ENCODE measurements around the gene F7. TPM values are rescaled to one million over a fixed set of nuclear protein-coding genes. Genes with fewer than 3 reads are reported as not detected.

The F7 gene
- total and polyA plus RNA-seq, 2 donors (not counting 3 experiments of a cell fraction or from before 2014, with no cell fraction given): not detected

- no TSS peak for BruUV-seq (replicated peaks)
- intact Hi-C loops (cut with micrococcal nuclease) (no loop called here), dilution Hi-C loops (cut with MboI; ENCODE audit: extremely low pct_ligation_motif_present, low sequenced_read_pairs) (no loop called here)
- Histone ChIP-seq H3K27me3 (ENCODE audit: control insufficient read depth in 2 of 2, insufficient read depth in 2 of 2, low read length in 2 of 2) (peaks cover 17 to 22% of the 10 kb centered on the region in 2 experiments), H4K20me1 (replicated peaks; ENCODE audit: control insufficient read depth, extremely low read depth, insufficient read depth, low read length) (no peaks in the 10 kb centered on the region), H3K4me3 (replicated peaks in 1 of 3; ENCODE audit: insufficient read depth in 1 of 3, low read depth in 1 of 3, low read length in 3 of 3) (no peak overlapping the region), H3K27ac (ENCODE audit: insufficient read depth, low read depth, low read length) (no peak overlapping the region), H3K9me1 (replicated peaks; ENCODE audit: control insufficient read depth, extremely low read depth, insufficient read depth, low read length) (no peaks in the 10 kb centered on the region), H2AFZ (ENCODE audit: low read depth, low read length) (no peak overlapping the region), H3K36me3 (ENCODE audit: control insufficient read depth in 2 of 2, extremely low read depth in 1 of 2, insufficient read depth in 2 of 2, low read length in 2 of 2) (no peaks in the 10 kb centered on the region), H3K4me1 (ENCODE audit: control insufficient read depth, extremely low read depth, insufficient read depth, low read length) (no peaks in the 10 kb centered on the region), H3K9ac (replicated peaks; ENCODE audit: extremely low read depth, insufficient read depth, low read length) (no peak overlapping the region), H3K4me2 (ENCODE audit: insufficient read depth, low read length) (no peak overlapping the region), H3K9me3 (replicated peaks; ENCODE audit: control insufficient read depth, insufficient read depth, low read length) (no peaks in the 10 kb centered on the region), H3K79me2 (ENCODE audit: control insufficient read depth, insufficient read depth, low read length) (no peaks in the 10 kb centered on the region)
- TF ChIP-seq FOS (IDR thresholded peaks at IDR 0.05; ENCODE audit: borderline replicate concordance, insufficient read depth, low read length): no peak
- DNase-seq (ENCODE audit: low read depth, low spot score) (no peak), FAIRE-seq (no peak)
- CTCF ChIA-PET: interaction anchor here (1.0 kb wide), 1 partner anchor 11 kb away, joined by 4 read pairs; no protein-coding TSS in a partner anchor
- POLR2A ChIA-PET: no interaction called here
These were observed 7.6 kb downstream of the F7 start for GRCh38 chr13:113112893-113113845.

DNA sequence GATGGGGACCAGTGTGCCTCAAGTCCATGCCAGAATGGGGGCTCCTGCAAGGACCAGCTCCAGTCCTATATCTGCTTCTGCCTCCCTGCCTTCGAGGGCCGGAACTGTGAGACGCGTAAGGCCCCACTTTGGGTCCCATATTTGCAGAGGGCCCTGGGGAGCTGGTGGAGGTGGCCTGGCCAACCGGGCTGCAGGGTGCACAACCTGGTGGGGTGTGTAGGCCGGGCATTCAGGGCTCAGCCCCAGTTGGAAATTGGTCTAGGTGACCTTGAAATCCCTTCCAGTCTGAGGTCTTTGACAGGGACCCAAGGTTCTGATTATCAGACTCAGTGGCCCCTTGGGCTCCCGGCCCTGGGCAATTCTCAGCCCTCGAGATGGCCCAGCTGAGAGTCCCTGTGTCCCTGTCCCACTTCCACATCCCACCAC lies 8.3 kb downstream of the F7 start:
- TF ChIP-seq POLR2AphosphoS5 (IDR thresholded peaks at IDR 0.05; ENCODE audit: insufficient read depth, low read depth, low read length) (no peak), POLR2A (IDR thresholded peaks at IDR 0.05; ENCODE audit: low read depth, low read length) (no peak), EZH2 (IDR thresholded peaks at IDR 0.05; ENCODE audit: borderline replicate concordance, low read depth, low read length, severe bottlenecking) (no peak), JUN (IDR thresholded peaks at IDR 0.05; ENCODE audit: borderline replicate concordance, insufficient read depth, insufficient read length, low read depth) (no peak), CTCF (IDR thresholded peaks at IDR 0.05; ENCODE audit: extremely low read depth in 1 of 2, insufficient read depth in 1 of 2, low read depth in 1 of 2, low read length in 2 of 2) (no peak), MYC (IDR thresholded peaks at IDR 0.05; ENCODE audit: low read depth, low read length) (no peak), FOS (IDR thresholded peaks at IDR 0.05; ENCODE audit: borderline replicate concordance, insufficient read depth, low read length) (no peak), GATA2 (IDR thresholded peaks at IDR 0.05; ENCODE audit: insufficient read depth, insufficient read length, low read depth, low read length) (no peak)
- TF ChIP-seq, protein P1, sequence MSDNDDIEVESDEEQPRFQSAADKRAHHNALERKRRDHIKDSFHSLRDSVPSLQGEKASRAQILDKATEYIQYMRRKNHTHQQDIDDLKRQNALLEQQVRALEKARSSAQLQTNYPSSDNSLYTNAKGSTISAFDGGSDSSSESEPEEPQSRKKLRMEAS (IDR thresholded peaks at IDR 0.05; ENCODE audit: insufficient read depth, insufficient read length): no peak
- Histone ChIP-seq H3K9ac (replicated peaks; ENCODE audit: extremely low read depth, insufficient read depth, low read length) (no peak overlapping the region), H3K9me3 (replicated peaks; ENCODE audit: control insufficient read depth, insufficient read depth, low read length) (no peaks in the 10 kb centered on the region), H3K4me3 (replicated peaks in 1 of 3; ENCODE audit: insufficient read depth in 1 of 3, low read depth in 1 of 3, low read length in 3 of 3) (no peak overlapping the region), H3K4me2 (ENCODE audit: insufficient read depth, low read length) (no peak overlapping the region), H3K9me1 (replicated peaks; ENCODE audit: control insufficient read depth, extremely low read depth, insufficient read depth, low read length) (no peaks in the 10 kb centered on the region), H3K27me3 (ENCODE audit: control insufficient read depth in 2 of 2, insufficient read depth in 2 of 2, low read length in 2 of 2) (peaks cover 17 to 22% of the 10 kb centered on the region in 2 experiments), H3K4me1 (ENCODE audit: control insufficient read depth, extremely low read depth, insufficient read depth, low read length) (no peaks in the 10 kb centered on the region), H2AFZ (ENCODE audit: low read depth, low read length) (no peak overlapping the region), H3K79me2 (ENCODE audit: control insufficient read depth, insufficient read depth, low read length) (no peaks in the 10 kb centered on the region), H4K20me1 (replicated peaks; ENCODE audit: control insufficient read depth, extremely low read depth, insufficient read depth, low read length) (no peaks in the 10 kb centered on the region), H3K27ac (ENCODE audit: insufficient read depth, low read depth, low read length) (no peak overlapping the region), H3K36me3 (ENCODE audit: control insufficient read depth in 2 of 2, extremely low read depth in 1 of 2, insufficient read depth in 2 of 2, low read length in 2 of 2) (no peaks in the 10 kb centered on the region)
- no peak for FAIRE-seq
- BruUV-seq (replicated peaks): no TSS peak
- intact Hi-C loops (cut with micrococcal nuclease): no loop called here
- no peak for DNase-seq (ENCODE audit: low read depth, low spot score)
- ChIA-PET CTCF (interaction anchor here (1.0 to 1.4 kb wide), 2 partner anchors 10 to 11 kb away, joined by 4 read pairs; no protein-coding TSS in a partner anchor), POLR2A (no interaction called here)
- dilution Hi-C loops (cut with MboI; ENCODE audit: extremely low pct_ligation_motif_present, low sequenced_read_pairs): no loop called here
